GM18870 (cell line): Measurements from ENCODE around the gene PTPRB.

Source experiments
- ATAC-seq: cut with Tn5 transposase; IDR thresholded peaks from one replicate; pipeline ENCODE4 v1.9.1; 2021; ENCODE audit warnings: moderate library complexity; ENCODE audit not compliant: unreplicated experiment

PTPRB gene

DNA sequence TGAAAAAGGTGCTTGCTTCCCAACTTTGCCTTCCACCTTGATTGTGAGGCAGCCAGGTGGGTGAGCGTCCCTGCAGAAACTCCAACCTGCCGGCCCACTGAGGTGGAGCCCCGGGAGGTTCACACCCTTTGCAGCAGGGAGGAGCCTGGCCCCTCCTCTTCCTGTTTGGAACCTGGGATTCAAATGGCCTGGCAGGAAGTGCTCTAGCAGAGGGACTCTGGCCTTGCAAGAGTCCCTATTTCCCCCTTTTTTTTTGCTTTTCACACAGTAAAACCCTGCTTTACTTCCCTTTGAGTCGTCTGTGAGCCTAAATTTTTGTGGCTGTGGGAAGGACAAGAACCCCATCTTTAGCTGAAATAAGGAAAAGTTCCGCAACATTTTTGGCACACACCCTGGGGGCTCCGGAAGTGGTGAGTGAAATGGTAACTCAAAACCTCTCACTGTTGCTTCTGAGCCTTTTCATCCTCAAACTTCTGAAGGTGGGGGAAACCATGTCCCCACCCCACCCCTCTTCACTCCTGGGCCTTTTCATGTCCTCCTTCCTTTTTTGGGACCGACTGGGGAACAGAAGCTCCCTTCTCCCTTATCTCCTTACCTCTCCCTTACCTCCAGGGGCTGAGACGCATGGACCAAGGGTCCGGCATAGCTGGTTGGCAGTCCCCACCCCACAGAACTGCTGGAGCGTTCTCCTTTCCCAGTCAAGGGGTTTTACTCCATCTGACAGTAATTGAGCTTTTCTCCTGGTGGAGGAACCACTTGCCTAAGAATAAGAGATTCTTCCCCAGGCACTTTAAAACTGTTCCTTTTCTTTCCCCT, 169.1 kb downstream of the PTPRB start:
- no peak for ATAC-seq

DNA sequence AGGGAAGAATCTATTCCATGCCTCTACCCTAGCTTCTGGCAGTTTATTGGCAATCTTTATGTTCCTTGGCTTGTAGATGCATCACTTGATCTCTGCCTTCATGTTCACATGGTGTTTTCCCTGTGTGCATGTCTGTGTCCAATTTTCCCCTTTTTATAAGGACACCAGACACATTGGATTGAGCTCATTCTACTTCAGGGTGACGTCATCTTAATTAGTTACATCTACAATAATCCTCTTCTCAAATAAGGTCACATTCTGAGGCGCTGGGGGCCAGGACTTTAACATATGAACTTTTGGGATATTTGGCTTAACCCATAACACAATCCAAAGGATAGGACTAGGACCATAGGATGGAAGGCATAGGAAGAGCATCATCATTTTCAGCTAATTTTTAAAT, 169.8 kb downstream of the PTPRB start:
- ATAC-seq = no peak

DNA sequence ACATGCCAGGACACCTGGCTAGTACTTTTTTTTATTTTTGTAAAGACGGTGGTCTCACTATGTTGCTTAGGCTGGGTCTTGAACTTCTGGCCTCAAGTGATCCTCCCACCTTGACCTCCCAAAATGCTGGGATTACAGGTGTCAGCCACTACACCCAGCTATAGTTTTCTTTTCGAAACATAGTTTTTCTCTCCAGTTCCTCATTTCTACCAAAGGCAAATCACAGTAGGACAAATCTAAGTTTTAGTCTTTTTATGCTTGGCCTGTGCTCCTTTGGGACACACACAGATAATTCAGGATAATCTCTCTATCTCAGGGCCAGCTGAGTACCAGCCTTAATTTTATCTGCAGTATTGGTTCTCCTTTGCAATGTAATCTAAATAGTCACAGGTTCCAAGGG, 170.5 kb downstream of the PTPRB start:
- no peak for ATAC-seq
